ENCODE results near the gene USP32.

GRCh38 chr17:60231691-60232090, 160.2 kb downstream of the USP32 start:
- TF ChIP-seq CTCF (IDR thresholded peaks at IDR 0.05), result no peak
- TF ChIP-seq EP300 (IDR thresholded peaks at IDR 0.05; ENCODE audit: low read depth), result no peak
